Activated CD4-positive, CD25-positive, alpha-beta regulatory T cell (primary cell): ENCODE results near the gene HAVCR1.
"Not testable (repeated sequence)": the region's sequence is repeated elsewhere in the genome, so short reads cannot be mapped to it uniquely, and the experiment has no call there.

Experiments
- DNase-seq, 4 experiments: peaks; one replicate each; lab custom pipeline; 2025; lab: John Stamatoyannopoulos, UW

HAVCR1 gene

GRCh38 chr5:157059093-157059539, at the start of gene HAVCR1:
Gene HAVCR1, minus strand, starts transcription at chr5:157059116. Its CDS starts 1,173 bp downstream, at chr5:157057943.
- no peak for DNase-seq

DNA sequence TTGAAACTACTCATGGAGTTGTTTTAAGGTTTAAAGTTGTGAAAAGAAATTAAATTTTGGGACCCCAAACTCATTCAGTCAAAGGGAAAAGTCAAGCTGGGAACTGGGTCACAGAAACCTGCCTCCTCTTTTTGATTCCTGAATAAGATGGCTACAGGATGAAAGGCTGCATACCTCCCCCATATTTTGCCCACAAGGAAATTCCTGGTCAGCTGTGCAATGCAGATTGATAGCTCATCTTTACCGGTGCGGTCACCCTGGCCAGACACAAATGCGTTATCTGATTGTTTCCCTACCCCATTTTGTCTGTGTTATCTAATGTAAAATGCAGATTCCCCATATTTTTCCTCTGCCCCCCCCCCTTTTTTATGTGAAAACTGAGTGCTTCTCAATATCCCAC, 48.6 kb upstream of the HAVCR1 start:
- DNase-seq: no peak

GRCh38 chr5:157106630-157107461, 47.9 kb upstream of the HAVCR1 start:
- no peak for DNase-seq

- DNase-seq: no peak
Observed at GRCh38 chr5:157100140-157100679, 41.3 kb upstream of the HAVCR1 start.

DNA sequence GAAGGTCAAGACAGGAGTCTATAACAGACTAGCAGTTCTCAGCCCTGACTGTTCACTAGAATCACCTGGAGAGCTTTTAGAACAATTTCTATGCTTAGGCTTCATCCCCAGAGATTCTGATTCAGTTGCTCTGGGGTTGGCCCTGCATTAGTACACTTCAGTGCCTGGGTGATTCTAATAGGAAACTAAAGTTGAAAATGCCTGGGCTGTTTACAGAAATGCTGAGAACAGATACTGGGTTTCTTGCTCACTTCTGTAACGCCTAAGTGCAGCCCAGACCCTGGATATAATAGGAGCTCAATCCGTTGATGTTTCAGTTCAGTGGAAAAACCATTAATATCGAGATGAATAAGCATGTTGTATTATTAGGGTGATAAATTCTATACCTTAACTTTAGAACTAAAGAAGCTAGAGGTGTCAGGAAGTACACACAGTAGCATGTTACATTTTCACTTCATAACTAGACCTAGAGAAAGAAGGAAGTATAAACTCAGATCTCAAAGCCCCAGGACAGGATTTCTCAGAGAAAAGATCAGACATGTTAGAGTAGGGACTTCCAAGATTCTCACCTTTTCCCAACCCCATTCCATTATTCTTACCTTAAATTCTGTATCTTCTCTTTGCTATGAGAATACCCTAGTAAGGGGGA, 29.6 kb upstream of the HAVCR1 start:
- DNase-seq: no peak

DNA sequence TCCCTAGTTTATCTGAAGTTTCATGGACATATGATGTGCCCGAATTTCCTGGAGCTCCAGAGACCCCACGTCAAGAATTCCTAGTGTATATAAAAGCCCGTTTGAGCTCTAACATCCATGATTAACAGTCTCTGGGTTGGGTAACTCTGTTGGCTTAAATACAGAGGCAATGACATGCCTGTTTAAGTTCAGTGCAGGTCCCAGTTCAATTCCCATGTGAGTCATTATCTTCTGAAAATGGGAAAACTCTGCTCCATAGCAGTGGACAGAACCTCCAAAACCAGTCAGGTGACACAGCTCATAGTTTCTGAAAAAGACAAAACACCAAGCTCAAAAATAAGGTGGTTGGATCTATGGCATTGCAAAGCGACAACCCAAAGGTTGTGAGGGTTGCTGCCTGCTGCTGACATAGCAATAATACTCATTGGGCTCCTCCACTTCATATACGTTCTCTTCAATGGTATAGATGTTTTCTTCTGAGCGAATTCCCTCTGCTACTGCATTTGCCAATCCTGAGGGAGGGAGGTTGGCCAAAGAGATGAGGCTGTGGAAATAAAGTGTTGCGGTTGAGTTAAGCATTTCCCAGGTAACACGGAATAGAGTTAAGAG, 27.9 kb upstream of the HAVCR1 start:
- DNase-seq: no peak

DNA sequence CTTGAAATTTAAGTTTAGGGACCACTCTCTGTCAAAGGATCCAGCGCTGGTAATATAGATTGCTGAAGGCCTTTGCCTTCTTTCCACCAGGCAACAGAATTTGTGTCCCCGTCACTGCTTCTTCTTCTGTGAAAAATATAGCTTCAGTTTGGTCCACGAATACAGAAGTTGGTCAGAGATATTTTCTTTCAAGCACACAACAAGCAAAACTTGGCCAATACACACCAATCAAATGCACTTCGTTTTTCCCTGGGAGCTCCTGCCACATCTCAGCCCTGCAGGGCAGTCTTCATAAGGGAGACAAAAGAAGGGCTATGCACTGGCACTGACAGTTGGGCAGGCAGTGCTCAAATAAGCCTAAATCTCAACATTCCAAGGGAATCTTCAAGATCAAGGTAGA, 27.0 kb upstream of the HAVCR1 start:
- DNase-seq: no peak

DNA sequence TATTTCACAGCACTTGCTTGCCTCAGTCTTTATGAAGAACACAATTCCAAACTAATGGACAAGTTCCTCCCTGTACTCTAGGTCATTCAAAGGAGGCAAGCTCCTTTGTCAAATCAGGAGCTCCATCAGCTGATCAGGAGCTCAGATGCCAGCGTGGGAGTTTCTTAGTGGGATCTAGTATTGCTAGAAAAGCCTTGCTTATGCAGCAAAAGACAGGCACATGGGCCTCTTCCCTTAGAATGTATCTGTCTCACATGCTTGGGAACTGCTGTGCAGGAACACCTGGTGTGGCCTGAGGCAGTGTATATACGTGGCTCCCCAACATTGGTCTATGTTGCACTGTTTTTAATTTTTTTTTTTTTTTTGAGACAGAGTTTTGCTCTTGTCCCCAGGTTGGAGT, 21.4 kb upstream of the HAVCR1 start:
- no peak for DNase-seq

- DNase-seq: no peak
Observed at GRCh38 chr5:157076558-157076957, 17.6 kb upstream of the HAVCR1 start.

DNA sequence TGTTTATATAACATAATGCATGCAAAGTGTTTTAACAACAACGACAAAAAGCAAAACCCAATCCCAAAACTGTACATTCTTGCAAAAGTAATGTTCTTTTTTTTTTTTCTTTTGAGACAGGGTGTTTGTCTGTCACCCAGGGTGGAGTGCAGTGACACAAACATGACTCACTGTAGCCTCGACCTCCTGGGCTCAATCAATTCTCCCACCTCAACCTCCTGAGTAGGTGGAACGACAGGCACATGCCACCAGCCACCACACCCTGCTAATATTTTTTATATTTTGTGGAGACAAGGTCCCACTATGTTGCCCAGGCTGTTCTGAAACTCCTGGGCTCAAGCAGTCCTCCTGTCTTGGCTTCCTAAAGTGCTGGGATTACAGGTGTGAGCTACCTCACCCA, 13.6 kb upstream of the HAVCR1 start:
- no peak for DNase-seq

DNA sequence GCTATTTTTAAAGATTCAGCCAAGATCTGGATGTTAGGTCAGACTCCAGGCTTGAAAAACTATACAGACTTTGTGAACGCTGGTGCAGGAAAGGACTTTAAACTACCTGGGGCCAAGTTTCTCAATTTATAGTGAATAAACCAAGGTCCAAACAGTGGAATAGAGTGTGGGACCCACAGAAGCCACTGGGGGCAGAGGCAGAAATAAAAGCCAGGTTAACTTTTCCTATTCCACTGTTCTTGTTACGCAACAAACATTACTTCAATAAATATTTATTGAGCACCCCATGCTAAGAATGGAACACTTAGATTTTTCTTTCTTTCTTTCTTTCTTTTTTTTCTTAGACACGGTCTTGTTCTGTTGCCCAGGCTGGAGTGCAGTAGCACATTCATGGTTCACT, 11.0 kb upstream of the HAVCR1 start:
- no peak for DNase-seq

- no peak for DNase-seq
Observed at GRCh38 chr5:157068785-157069184, 9.9 kb upstream of the HAVCR1 start.

GRCh38 chr5:157068339-157068738, 9.4 kb upstream of the HAVCR1 start:
- DNase-seq: no peak

DNA sequence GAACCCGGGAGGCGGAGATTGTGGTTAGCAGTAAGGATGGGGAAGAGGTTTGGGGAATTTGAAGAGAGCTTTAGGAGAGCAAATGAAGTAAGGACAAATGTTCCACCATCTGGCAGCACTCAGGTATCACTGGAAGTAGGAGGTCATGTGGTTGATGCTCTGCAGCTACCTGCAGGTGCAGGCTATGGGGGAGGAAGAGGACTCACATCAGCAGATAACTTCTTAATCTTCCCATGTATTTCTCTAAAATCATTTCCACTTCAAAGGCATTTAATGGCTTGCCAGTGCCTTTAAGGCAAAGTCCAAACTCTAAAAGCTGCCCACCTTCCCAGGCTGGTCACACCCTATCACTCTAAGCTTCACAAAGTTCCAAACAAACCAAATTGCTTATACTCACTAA, 8.1 kb upstream of the HAVCR1 start:
- no peak for DNase-seq

DNA sequence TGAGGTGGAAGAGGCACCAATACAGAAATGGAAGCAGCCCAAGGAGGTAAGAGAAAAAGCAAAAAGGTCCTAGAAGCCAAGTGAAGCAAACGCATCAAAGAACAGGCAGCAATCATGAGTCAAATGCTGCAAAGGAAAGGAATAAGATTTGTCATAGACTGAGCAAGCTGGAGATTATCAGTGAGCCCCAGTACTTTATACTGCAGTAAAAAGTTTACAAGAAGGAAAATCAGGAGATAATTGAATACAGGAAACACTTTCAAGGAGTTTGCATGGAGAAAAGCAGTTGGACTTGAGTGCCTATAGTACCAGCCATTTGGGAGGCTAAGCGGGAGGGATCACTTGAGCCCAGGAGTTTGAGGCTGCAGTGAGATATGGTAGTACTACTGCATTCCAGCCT, 7.2 kb upstream of the HAVCR1 start:
- DNase-seq: no peak

- DNase-seq: no peak
Observed at GRCh38 chr5:157063776-157064430, 5.0 kb upstream of the HAVCR1 start.

DNA sequence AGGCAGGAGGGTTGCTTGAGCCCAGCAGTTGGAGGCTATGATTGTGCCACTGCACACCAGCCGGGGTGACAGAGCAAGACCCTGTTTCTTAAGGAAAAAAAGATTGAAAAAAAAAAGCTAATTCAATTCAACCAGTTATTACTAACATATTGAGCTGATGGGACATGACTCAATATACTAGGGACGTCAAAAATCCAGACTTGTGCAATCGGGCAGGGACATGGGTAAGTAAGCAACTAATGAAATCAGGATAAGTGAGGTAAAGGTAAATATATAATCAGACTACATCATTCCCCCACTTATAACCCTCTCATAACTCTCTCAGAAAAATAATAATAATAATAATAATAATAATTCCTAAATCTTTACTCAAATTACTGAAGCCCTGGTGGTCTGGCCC, 975 bp upstream of the HAVCR1 start:
- DNase-seq: no peak

DNA sequence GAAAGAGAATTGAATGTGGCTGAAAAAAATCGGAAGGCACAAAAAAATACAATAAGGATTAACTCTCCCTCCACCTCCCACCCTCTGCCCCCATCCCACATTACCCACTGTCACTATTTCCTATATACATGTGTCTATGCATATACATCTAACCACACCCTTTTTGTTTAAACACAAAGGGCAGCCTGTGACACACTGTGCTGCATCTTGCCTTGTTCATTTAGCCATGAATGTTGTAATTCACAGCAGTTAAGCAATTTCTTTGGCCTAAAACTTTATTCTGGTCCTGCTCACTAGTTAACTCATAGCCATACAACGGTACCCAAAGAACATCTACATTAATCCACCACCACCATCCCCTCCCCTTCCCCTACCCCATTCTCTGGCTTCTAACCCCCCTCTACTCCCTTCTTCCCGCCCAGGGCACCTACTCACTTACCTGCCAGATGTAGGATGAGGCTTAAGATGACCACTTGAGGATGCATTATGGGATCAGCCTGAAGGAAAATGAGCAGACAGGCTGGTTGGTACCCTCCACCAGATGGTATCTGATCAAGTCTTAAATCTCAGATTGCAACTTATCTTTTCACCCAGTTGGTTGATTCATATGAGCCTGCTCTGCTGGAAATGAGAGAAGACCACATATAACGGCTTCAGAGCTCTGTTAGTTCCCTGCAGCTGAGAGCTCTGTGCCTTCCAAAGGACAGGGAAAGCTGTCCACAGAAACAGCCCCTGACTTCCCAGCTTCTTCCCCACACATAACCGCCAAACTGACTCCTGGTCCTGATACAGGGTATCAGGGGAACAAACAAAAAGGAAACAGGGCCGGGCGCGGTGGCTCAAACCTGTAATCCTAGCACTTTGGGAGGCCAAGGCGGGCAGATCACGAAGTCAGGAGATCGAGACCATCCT, 1.2 kb downstream of the HAVCR1 start:
- no peak for DNase-seq

DNA sequence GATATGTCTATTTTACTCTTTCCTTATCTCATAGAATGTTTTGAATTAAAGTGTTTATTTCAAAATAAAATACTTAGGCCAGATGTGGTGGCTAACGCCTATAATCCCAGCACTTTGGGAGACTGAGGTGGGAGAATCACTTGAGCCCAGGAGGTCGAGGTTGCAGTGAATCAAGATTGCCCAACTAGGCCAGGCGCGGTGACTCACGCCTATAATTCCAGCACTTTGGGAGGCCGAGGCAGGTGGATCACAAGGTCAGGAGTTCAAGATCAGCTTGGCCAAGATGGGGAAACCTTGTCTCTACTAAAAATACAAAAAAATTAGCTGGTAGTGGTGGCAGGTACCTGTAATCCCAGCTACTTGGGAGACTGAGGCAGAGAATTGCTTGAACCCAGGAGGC, 2.1 kb downstream of the HAVCR1 start:
- DNase-seq: not testable (repeated sequence)

GRCh38 chr5:157051604-157052245, 7.2 kb downstream of the HAVCR1 start:
- DNase-seq: no peak

GRCh38 chr5:157050050-157050449, 8.9 kb downstream of the HAVCR1 start:
- DNase-seq: no peak
